MCF 10A (cell line): ENCODE results near the gene GEMIN5. TPM values are rescaled to one million over a fixed set of nuclear protein-coding genes. Genes with fewer than 3 reads are reported as not detected.
A peak's percentile ranks its signal among the peaks of the same experiment; 100 is the strongest.

Experiments
- BruUV-seq: library from RNA; stranded (reverse); fragments of 400-500 nt; replicated peaks from 2 replicates; lab custom pipeline; 2021; lab: Mats Ljungman, UMichigan
- CTCF ChIA-PET: fragments of 300-600 bp; sonication (Branson Sonifier 250); formaldehyde crosslinking; extraction: SDS; loops from one replicate; lab custom pipeline; 2021; ENCODE audit warnings: antibody characterized with exemption, inconsistent platforms; lab: Yijun Ruan, JAX
- POLR2A ChIA-PET: fragments of 300-600, 350-650 bp; sonication (Branson Sonifier 250); formaldehyde crosslinking; extraction: SDS; loops from one replicate; lab custom pipeline; 2020; ENCODE audit warnings: antibody characterized with exemption, inconsistent platforms; lab: Yijun Ruan, JAX
- DNase-seq: peaks from one replicate; pipeline ENCODE4 v3.0.0-alpha.2; 2018; ENCODE audit not compliant: unreplicated experiment
- H3K27ac Mint-ChIP-seq: one replicate; pipeline ENCODE4 v1.8.0; 2022; ENCODE audit warnings: mild to moderate bottlenecking, low read depth, mixed read lengths; ENCODE audit not compliant: unreplicated experiment
- H3K27me3 Mint-ChIP-seq: one replicate; pipeline ENCODE4 v1.8.0; 2022; ENCODE audit warnings: mixed read lengths; ENCODE audit not compliant: insufficient read depth, unreplicated experiment
- H3K36me3 Mint-ChIP-seq: one replicate; pipeline ENCODE4 v1.8.0; 2022; ENCODE audit warnings: mild to moderate bottlenecking, moderate library complexity, mixed read lengths; ENCODE audit not compliant: insufficient read depth, unreplicated experiment
- H3K4me1 Mint-ChIP-seq: one replicate; pipeline ENCODE4 v1.8.0; 2022; ENCODE audit warnings: mixed read lengths; ENCODE audit not compliant: insufficient read depth, unreplicated experiment
- H3K4me3 Mint-ChIP-seq: one replicate; pipeline ENCODE4 v1.8.0; 2022; ENCODE audit warnings: mild to moderate bottlenecking, moderate library complexity, mixed read lengths; ENCODE audit not compliant: unreplicated experiment
- H3K9me3 Mint-ChIP-seq: one replicate; pipeline ENCODE4 v1.8.0; 2022; ENCODE audit warnings: mixed read lengths; ENCODE audit not compliant: unreplicated experiment
- CTCF ChIP-seq: fragments of 200-600 bp; IDR thresholded peaks from one replicate; pipeline ENCODE4 v1.8.0; 2022; ENCODE audit warnings: antibody characterized with exemption, mild to moderate bottlenecking; ENCODE audit not compliant: unreplicated experiment
- intact Hi-C: fragments of 100-400 bp; cut with micrococcal nuclease; formaldehyde crosslinking; loops from 2 replicates; pipeline ENCODE4 v1.14.1; 2022
- total RNA-seq: library from RNA; stranded (reverse); gene quantifications from 2 replicates; pipeline ENCODE4 v1.2.3, GENCODE V29; 2022

GEMIN5 gene
- total RNA-seq, 1 experiment from 2014 or later: 34.5 TPM

GRCh38 chr5:154862766-154863165, 75.2 kb downstream of the GEMIN5 start:
- peaks cover 58% of the 10 kb centered on the region for H3K36me3 Mint-ChIP-seq
- H3K27ac Mint-ChIP-seq: peak overlapping the region; percentile 57
- no peaks in the 10 kb centered on the region for H3K27me3 Mint-ChIP-seq
- POLR2A ChIA-PET: interaction anchor here (0.6 to 1.0 kb wide), 2 partner anchors 12 to 31 kb away, joined by 3 to 6 read pairs; partner anchors contain the start of gene FAXDC2
- no TSS peak for BruUV-seq
- no peak for TF ChIP-seq CTCF
- H3K9me3 Mint-ChIP-seq: no peaks in the 10 kb centered on the region
- peaks cover 47% of the 10 kb centered on the region for H3K4me1 Mint-ChIP-seq
- DNase-seq: no peak
- no peak overlapping the region for H3K4me3 Mint-ChIP-seq
- intact Hi-C loops: no loop called here
- CTCF ChIA-PET: interaction anchor here (0.8 to 1.9 kb wide), 2 partner anchors 13 to 16 kb away, joined by 3 to 5 read pairs; no protein-coding TSS in a partner anchor

- H3K4me3 Mint-ChIP-seq: peak overlapping the region; percentile 17
These were observed 76.1 kb downstream of the GEMIN5 start for GRCh38 chr5:154861946-154862345.

DNA sequence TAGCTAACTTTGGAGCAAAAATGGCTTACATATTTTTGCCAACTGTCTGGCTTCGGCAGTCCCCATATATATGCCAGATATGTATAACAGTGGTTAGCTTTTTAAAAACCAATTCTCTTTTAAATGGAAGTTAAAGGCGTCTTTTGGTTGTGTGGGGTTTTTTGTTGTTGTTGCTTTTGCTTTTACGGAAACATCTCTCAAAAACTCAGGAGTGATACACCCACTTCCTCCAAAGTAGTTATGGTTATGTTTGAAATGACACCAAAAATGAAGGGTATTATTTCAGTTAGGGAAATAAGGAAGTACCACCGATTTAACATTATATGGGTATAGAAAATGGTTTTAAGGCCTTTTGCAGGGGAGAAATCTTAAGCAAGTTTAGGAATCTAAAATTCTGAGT, 77.2 kb downstream of the GEMIN5 start:
- Mint-ChIP-seq H3K36me3 (peaks cover 44% of the 10 kb centered on the region), H3K4me3 (peak overlapping the region; percentile 85), H3K9me3 (no peaks in the 10 kb centered on the region), H3K27ac (peak overlapping the region; percentile 95), H3K4me1 (peaks cover 49% of the 10 kb centered on the region), H3K27me3 (no peaks in the 10 kb centered on the region)
- intact Hi-C loops: no loop called here
- CTCF ChIA-PET: interaction anchor here (0.7 to 0.9 kb wide), 3 partner anchors 9 to 73 kb away, joined by 3 to 4 read pairs (median 3); no protein-coding TSS in a partner anchor
- DNase-seq: no peak
- POLR2A ChIA-PET: interaction anchor here (0.6 to 3.0 kb wide), 13 partner anchors 11 to 855 kb away, joined by 3 to 24 read pairs (median 5); partner anchors contain the start of genes FAXDC2, GEMIN5 and MRPL22
- TF ChIP-seq CTCF: no peak
- BruUV-seq: no TSS peak

More at GRCh38 chr5:154861946-154862345, 76.1 kb downstream of the GEMIN5 start:
- no peak for DNase-seq
- ChIA-PET POLR2A (interaction anchor here (2.7 to 3.0 kb wide), 2 partner anchors 12 to 33 kb away, joined by 17 to 20 read pairs; partner anchors contain the start of gene FAXDC2), CTCF (no interaction called here)
- no peak for TF ChIP-seq CTCF
- no TSS peak for BruUV-seq
- intact Hi-C loops: no loop called here
- Mint-ChIP-seq H3K36me3 (peaks cover 53% of the 10 kb centered on the region), H3K27ac (peak overlapping the region; percentile 57), H3K9me3 (no peaks in the 10 kb centered on the region), H3K4me1 (peaks cover 51% of the 10 kb centered on the region), H3K27me3 (no peaks in the 10 kb centered on the region)

DNA sequence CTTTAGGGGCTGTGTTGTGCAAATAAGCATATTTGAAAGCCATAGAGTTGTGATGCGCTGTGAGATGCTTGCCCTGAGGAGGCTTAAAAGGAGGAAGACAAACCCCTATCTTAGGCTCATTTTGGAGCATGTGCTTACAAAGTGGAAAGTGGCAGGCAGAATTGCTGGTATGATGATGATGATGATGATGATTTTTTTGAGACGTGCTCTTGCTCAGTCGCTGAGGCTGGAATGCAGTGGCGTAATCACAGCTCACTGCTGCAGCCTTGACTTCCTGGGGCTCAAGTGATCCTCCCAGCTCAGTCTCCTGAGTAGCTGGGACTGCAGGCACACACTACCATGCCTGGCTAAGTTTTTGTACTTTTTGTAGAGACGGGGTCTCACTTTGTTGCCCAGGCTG, 77.9 kb downstream of the GEMIN5 start:
- no TSS peak for BruUV-seq
- Mint-ChIP-seq H3K27me3 (no peaks in the 10 kb centered on the region), H3K36me3 (peaks cover 41% of the 10 kb centered on the region), H3K9me3 (no peaks in the 10 kb centered on the region), H3K4me3 (peak overlapping the region; percentile 85), H3K27ac (peak overlapping the region; percentile 95), H3K4me1 (peaks cover 42% of the 10 kb centered on the region)
- intact Hi-C loops: no loop called here
- ChIA-PET POLR2A (interaction anchor here (0.6 to 3.0 kb wide), 21 partner anchors 10 to 854 kb away, joined by 3 to 24 read pairs (median 4); partner anchors contain the start of genes FAXDC2, GEMIN5 and MRPL22), CTCF (interaction anchor here (0.7 to 1.0 kb wide), 4 partner anchors 8 to 202 kb away, joined by 3 to 4 read pairs (median 4); no protein-coding TSS in a partner anchor)
- TF ChIP-seq CTCF: no peak
- peak; percentile 73 for DNase-seq
